HG03354 (cell line): ENCODE data around the gene KIAA0513.

Experiments used
- ATAC-seq: cut with Tn5 transposase; IDR thresholded peaks from one replicate; pipeline ENCODE4 v1.9.1; 2021; ENCODE audit warnings: mild to moderate bottlenecking; ENCODE audit not compliant: unreplicated experiment, poor library complexity, severe bottlenecking

Gene KIAA0513

DNA sequence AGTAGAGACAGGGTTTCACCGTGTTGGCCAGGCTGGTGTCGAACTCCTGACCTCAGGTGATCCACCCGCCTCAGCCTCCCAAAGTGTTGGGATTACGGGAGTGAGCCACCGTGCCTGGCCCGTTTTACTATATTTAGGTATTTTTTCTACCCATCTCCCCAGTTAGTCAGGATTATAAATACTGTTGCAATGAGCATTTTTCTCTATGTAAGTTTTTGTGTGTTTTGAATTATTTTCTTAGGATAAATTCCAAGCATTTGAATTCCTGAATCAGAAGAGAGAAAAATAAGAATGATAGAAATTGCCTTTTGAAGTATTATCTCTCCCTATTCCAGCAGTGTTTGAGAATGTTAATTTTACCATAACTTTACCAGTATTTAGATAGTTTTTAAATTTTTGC lies 36.6 kb downstream of the KIAA0513 start:
- no peak for ATAC-seq

DNA sequence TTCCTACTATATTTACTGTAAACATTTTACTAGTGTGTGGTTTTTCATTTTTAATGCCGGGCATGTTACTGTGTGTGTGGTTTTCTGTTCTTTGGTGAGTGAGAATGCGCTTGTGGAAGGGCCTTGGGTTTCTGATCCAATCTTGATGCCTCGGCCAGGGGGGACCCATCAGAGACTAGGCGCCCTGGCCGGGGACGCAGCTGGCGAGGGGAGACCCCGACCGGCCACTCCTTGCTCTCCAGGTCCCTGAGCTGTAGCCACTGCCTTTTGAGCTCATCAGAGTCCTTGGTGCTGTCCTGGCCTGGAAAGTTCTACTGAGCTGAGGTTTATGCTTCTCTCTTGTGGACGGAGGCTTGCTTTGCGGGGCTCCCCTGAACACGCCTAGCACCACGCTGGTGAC lies 37.5 kb downstream of the KIAA0513 start:
- no peak for ATAC-seq

DNA sequence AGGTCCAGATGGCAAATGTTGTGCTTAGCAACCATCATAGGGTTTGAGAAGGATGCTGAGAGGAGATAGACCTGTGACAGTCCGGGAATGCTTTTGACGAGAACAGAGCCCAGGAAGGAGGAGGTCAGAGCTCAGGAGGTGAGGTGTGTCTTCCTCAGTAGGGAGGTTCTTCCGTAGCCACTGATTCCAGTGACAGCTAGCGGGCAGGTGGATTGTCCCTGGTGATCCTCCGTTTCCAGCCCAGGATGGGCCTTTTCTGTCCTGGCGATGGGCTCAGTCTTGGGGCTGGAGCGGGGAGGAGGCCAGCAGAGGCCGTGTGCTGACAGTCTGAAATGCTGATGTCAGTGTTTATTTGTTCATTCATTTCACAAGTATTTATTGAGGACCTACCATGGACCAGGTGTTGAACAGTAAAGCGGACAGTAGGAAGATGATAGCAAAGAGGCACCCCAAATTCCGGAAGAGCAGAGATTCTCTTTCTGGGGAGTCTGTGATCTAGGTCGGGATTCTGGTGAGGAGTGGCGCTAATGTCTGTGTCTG lies 38.8 kb downstream of the KIAA0513 start:
- no peak for ATAC-seq

DNA sequence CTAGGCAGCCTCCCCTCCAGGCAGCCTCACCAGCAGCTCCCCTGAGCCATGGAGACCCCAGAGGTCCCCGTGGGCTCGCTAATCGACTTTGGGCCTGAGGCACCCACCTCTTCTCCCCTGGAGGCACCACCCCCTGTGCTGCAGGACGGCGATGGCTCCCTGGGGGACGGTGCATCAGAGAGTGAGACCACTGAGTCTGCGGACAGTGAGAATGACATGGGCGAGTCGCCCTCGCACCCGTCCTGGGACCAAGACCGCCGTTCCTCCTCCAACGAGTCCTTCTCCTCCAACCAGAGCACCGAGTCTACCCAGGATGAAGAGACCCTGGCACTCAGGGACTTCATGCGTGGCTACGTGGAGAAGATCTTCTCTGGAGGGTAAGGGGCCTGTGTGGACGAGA lies 39.4 kb downstream of the KIAA0513 start:
- no peak for ATAC-seq

DNA sequence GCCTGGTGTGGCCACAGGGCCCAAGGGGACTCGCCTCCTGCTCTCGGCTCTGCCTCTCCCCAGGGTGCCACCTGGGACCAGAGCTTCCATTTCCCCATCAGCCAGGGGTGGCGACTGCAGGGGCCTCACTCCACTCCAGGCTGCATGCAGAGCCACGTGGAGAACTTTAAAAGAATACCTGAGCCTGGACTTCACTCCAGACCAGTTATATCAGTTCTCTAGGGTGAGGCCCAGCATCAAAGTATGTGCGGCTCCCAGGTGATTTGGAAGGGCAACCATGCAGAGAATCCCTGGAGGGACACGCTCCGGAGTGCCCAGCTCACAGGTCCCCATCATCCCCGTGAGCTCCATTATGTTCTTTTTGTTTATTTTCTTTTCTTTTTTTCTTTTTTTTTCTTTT lies 39.8 kb downstream of the KIAA0513 start:
- no peak for ATAC-seq

DNA sequence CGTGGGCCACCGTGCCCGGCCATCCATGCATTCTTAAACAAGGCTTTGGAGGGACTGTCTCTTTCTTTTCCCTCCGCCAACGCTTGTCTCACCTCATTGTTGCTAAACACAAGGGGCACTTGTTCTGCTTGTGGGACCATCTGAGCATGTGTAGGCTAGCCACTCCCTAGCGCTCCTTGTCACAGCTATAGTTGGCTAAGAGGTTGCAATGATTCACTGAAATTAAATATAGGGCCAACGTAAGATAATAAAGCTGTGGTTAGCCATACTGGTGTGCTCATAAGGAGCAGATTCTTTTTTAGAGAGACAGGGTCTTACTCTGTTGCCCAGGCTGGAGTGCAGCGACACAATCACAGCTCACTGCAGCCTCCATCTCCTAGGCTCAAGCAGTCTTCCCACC lies 41.2 kb downstream of the KIAA0513 start:
- no peak for ATAC-seq

DNA sequence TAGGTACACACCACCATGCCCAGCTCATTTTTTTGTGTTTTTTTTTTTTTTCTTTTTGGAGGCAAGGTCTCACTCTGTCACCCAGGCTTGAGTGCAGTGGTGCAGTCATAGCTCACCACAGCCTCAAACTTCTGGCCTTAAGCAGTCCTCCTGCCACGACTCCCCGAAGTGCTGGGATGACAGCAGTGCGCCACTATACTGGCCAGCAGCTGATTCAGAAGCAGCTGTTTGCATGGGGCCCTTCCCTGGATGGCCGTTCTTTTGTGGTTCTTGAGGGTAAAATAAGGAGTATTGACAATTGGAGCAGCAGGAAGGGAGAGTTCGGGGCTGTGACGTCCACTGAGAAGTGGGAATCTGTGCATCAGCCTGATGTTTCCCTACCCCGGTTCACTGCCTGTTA lies 41.6 kb downstream of the KIAA0513 start:
- ATAC-seq = no peak

DNA sequence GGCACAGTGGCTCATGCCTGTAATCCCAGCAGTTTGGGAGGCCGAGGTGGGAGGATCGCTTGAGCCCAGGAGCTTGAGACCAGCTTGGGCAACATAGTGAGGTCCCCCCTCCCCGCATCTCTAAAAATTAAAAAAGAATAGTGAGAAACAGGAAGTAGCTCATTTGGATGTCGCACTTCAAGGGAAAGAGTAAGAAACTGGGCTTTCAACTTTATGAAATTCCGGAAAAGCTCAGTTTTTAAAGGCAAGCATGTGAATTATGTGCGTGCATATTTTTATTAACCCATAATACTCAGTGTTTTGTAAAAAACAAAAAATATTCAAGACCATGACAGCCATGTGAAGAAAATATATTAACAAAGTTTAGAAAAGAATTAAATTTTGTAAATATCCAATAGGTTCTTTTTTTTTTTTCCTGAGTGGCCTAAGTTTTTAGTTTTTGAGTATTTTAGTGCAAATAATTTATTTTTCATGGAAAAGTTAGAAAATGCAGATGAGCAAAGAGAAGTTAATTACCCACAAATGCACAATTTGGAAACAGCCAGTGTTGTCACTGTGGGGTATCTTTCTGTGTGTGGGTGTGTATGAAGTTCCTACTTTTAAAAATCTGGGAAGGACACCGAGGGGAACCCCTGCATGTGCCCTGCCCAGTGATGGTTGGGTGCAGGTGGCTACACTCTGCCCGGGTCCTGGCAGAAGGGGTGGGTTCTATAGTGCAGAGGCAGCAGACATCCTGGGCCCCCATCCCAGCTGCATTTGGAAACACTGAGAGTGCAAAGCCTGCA lies 44.7 kb downstream of the KIAA0513 start:
- ATAC-seq = no peak

DNA sequence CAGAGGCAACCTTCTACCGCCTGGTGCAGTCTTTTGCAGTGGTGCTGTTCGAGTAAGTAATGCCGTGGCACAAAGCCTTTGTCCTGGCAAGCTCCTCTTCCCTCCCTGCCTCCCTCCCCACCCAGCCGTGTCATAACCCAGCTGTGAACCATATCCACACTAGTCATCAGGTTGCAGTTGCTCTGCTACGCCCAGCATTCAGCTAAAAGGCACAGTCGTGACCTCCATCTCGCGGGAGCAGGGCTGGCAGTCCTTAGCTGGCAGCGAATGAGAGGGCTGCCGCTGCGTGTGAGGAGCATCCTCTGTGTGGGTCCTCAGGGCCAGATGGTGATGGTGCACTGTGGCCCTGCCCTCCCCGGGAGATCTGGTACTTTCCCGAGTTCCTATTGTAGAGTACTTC lies 45.4 kb downstream of the KIAA0513 start:
- ATAC-seq = no peak

DNA sequence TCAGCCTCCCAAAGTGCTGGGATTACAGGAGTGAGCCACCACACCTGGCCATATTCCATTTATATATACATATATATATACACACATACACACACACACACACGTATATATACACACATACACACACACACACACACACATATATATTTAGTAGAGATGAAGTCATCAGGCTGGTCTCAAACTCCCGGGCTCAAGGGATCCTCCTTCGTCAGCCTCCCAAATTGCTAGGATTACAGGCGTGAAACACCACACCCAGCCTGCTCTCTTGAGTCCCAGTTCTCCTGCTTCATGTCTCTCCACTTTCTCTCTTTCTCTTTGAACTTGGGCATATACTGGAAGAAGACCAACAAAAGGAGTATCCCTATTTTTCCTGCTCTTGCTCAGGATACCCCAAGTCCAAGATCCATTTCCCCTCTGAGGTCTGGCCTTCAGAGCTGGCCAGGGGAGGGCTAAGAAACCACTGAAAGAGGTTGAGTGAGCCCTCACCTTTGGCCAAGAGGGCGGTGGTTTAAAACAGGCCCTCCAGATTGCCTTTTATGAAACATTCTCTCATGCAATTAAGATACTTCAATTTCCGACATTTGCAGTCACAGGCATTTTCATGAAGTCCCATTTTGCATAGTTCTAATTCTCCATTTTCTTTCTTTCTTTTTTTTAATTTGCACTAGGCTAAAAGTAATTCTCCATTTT lies 46.8 kb downstream of the KIAA0513 start:
- ATAC-seq = no peak

DNA sequence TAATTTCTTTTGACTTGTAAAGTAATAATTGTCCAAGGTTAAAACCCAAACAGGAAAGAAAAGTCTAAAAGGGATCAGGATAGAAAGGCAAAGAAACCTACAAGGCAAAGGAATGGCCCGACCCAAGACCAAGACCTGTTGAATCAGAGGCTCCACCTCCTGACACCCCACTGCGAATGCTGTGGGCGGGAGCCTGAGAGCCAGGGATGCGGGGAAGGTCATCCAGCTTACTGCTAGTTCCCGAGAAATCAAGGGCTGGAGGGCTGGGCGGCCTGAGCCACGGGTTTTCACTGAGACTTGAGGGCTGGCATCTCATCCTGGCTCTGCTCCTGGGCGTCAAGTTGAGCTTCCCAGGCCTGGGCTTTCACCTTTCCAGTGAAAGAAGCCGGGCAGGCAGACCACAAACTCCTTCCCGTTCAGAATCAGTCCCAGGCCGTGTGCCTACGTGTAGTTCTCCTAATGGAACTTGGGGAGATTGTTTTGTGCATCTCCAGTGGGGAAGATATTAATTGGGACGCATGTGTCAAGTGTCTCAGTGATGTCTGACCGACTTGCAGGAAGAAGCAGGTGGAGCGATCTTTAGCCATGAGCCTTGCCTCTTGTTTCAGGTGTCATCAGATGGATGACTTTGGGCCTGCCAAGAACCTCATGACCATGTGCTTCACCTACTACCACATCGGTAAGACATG lies 47.8 kb downstream of the KIAA0513 start:
- no peak for ATAC-seq

DNA sequence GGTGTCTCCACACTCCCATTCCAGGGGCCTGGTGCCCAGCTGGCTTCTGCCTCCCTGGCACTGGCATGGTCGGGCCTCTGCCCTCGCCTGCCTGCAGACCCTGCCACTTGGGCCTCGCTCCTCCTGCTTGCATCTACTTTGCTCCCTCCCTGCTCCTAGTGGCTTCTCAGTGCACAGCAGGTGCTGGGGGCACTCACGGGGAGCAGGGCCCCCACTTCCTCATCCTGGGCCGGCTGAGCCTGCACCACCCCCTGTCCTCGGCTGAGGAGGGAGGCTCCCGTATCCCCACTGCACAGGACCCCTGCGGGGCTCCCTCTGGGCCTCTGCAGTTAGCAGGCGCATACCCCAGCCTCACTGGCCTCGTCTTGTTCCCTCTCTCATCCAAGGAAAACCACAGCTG lies 49.4 kb downstream of the KIAA0513 start:
- no peak for ATAC-seq

DNA sequence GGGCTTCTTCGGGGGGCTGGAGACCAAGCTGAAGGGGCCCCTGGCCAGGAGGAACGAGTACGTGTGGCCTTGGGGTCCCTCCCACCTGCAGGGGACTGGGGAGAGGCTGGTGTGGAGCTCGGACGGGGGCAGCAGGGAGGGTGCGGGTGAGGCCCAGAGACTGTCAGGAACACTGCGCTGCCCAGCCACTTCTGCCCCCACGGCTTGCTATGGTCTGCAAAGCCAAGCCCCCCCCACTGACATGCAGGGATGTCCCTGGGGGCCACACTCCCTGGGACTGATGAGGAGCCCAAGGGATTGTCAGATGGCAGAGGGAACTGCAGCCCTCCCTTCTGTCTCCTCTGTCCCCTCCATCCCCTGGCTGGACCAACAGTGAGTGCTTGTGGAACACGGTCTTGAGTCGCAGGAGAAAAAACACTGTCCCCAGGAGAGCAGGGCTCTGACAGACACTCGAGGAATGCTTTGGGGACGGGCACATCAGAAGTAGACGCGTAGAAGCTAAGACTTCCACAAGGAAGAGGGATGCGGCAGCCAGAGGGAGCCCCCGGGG lies 50.1 kb downstream of the KIAA0513 start:
- ATAC-seq = no peak

DNA sequence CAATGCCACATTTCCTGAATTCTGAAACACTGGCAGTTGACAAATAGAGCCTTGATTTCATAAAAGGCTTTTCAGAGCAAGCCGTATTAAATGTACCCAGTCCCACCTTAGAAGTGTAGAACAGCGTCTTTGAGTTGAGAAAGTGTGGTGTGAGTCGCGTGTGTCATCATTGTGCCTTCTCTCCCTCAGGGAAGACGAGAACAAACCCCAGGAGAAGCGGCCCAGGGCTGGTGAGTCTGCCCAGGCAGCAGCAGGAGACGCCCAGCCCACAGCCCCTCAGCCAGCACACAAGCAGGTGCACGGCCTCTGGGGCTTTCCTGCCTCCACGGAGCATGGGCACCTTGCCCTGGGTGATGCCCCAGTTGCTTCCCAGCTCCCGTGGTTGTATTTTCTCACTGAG lies 50.6 kb downstream of the KIAA0513 start:
- no peak for ATAC-seq

DNA sequence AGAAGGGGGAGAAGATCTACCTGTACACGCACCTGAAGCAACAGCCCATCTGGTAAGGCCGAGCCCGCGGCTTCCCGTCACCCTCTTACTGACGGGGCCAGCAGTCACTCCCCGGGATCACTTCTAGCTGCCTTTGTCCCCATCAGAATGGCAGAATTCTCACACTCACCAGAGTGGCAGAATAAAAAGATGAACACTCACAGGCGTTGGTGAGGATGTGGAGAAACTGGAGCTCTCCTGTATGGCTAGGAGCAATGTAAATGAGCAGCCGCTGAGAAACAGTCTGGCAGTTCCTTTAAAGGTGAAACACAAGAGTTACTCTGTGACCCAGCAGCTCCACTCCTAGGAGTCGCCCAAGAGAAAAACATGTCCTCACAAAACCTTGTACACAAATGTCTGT lies 51.4 kb downstream of the KIAA0513 start:
- no peak for ATAC-seq

DNA sequence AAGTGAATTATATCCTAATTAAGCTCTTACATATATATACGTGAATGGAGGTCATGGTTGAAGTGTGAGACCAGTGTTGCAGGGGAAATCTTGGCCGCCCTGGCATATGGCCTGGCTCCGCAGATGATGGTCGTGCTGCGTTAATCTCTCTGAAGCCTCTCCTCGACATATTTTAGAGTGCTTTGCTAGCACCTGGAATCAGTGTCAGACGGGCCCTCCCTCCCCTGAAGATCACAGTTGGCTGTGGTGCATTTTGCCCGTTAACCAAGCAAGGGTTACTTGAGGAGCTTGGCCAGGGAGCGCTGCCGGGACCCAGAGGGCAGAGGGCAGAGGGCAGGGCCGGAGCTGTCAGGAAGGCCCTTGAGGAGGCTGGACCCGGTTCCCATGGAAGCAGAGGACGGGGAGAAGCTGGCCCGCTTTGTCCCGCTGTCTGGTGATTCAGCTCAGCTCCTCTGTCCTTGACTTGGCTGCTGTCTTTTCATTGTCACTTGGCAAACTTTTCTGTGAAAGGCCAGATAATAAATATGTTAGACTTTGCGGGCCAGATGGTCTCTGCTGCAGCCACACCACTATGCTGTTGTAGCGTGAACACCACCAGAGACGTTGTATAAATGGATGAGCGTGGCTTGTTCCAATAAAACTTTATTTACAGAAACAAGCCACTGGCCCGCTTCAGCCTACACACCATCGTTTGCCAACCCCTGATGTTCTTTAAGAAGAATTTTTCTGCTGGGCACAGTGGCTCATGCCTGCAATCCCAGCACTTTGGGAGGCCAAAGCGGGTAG lies 52.4 kb downstream of the KIAA0513 start:
- no peak for ATAC-seq

DNA sequence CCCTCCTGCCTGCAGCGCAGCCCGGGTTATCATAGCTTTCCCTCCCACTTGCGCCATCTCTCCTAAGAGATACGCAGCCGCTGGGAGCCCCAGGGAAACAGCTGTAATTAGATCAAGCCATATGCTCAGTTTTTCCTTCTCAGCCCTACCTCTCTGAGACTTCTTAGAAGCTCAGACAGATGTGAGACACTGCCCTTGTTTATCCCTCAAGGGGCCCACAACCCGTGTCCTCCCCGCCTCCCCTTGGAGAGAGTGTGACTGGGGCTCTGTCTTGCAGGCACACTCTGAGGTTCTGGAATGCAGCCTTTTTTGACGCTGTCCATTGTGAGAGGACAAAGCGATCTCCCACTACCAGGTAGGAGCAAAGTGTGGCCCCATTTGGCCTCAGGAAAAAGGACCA lies 53.4 kb downstream of the KIAA0513 start:
- no peak for ATAC-seq

DNA sequence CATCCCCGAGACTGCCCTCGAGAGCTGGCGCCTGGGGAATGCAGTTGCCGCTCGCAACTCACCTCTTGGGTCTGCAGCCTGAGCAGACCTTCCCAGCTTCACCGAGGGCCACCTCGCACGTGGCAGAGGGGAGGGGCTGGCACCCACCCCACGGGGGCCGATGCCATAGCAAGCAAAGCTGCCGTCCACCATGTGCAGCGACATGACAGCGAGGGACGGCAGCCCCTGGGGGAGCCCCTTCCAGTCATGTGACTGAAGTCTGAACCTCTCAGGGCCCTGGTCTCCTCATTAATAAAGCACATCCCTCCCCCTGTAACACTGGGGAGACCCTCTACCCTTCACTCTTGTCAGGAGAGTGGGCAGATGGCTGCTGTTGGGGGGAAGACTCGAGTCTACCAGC lies 54.2 kb downstream of the KIAA0513 start:
- no peak for ATAC-seq

DNA sequence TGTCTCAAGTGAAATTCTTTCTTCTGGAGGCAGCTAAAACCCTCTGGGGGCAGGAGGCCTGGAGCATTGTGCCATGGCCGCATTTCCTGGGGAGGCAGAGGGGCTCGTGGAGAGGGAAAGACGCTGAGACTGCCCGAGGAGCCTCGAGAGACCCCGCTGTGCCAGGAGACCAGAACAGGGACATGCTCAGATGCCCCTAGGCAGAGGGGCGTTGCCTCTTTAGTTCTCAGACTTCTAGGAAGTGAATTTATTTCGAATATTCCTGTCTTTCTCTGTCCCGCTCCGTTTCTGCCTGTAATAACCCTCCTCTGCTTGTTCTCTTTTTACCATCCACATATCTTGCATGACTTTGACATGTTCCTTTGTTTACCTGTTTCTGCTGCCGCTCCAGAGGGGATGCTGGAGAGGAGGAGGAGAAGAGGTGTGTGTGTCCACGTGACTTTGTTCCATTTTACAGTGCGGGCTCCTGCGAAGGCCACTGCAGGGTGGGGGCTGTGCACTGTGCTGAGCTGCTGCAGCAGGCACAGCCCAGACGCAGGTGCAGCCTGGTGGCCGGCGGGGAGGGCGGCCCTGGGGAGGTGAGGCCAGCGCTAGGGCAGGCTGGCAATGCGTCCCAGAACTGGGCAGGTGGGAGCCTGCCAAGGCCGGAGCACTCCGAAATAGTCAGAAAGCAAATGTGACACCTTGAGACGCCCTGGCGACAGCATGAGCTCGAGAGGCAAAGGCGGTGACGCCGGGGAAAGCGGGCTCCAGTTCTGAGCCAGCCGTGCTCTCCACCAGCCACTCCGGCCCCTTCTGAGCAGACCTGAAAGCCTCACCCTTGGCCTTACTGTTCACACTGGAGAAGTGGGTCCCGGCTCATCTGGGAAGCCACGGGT lies 54.8 kb downstream of the KIAA0513 start:
- ATAC-seq = peak; percentile 41
